HG03066 (cell line): ENCODE results near the gene OLA1.

Source experiments
- ATAC-seq: cut with Tn5 transposase; IDR thresholded peaks from one replicate; pipeline ENCODE4 v1.9.1; 2021; ENCODE audit warnings: low read depth; ENCODE audit not compliant: unreplicated experiment

The OLA1 gene

DNA sequence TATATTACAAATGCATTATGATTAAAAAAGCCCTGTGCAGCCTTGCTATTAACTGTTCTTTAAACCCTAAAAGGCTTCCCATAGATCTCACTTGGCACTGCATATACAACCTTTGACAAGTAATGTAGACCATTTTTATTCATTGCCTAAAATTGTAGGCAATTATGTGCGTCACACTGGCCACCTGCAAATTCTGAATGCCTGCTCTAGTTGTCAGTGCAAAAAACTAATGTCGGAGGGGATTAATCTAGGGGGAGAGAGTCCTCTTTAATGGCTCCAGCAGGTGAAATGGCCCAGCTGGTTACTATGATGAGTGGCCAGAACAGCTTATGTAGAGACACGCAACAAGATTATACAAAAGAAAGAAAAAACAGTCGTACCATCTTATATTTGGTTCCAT is 123.2 kb downstream of the OLA1 start:
- ATAC-seq: no peak

DNA sequence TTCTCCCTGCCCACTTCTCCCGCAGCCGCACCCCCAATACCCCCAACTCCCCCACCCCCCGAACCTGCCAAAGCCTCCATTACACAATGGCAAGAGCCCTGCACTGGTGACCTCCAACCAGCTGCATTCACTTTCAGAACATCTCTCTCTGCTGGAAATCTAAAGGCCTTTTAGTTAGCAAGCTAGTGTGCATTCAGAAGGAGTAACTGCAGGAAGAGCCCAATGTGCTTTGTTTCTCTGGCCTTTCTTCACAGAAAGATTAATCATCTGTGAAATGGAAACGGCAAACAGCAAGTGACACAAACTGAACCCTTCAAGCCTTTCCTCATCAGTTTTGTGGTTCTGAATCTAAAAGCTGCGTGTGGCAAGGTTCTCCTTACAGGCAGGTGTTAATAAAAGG is 124.2 kb downstream of the OLA1 start:
- no peak for ATAC-seq

DNA sequence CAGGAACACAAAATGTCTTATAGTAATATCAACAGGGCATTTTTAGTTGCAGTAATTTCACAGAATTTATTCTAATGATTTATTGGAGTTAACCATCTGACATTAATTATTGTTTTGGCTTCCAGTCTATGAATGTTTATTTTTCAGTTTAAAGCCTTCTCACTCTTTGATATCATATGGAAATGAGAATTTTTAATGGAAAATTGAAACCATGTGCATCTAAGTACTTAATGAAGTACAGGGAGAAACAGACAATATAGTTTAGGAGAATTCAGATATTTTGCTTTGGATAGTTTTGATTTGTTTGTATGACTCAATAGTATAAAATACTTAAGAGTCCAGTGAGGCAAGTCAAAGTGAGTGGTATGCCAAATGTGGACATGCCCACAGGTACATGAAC is 126.1 kb downstream of the OLA1 start:
- ATAC-seq: no peak

DNA sequence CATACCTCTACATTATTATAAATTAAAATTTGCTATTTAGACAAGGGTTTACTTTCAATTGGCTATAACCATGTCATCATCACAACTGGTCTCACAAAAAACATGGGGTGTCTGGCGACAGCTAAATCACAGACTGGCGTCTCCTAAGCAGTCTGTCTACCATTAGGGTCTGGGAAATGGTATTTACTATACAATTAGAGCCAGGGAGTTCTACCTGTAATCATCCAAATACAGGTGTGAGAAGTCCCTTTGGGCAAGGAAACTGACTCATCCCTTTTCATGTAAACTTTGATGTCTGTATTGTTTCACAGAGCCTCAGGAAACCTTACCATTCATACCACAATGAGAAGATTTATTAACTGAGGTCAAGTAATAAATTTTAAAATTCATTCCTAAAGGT is 126.7 kb downstream of the OLA1 start:
- no peak for ATAC-seq

DNA sequence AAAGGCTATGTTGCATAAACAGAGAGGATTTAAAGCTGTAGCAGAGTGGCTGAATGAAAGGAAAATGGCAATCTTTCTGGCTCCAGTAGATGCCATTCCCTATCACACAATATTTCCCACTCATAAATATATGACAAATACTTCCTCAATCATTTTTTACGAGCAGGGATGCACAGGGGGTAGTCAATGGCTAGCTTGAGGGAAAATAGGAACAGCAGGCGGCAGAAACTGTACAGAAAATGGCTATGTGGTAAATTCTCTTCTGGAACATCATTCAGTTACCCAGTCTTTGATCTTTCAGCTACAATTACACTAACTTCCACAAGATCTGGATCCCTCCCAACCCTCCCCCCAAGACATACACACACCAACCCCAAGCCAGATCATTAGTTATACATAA is 127.2 kb downstream of the OLA1 start:
- no peak for ATAC-seq

DNA sequence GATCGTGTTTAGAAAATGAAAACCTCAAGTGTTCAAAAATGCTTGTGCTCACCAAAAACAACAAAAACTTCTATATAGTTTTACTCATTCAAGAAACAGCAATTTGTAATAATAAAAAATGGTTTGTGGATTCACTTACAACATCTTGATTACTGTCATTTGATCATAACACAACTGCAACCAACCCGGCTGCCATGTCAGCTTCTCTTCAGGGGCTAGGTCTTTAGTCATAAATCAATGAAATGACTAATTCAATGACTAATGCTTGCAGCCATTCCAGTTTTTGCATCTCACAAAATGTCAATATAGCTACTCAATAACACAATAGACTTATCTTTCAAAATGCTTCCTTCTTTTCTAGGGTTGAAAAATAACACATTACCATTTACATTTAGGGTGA is 128.0 kb downstream of the OLA1 start:
- no peak for ATAC-seq

DNA sequence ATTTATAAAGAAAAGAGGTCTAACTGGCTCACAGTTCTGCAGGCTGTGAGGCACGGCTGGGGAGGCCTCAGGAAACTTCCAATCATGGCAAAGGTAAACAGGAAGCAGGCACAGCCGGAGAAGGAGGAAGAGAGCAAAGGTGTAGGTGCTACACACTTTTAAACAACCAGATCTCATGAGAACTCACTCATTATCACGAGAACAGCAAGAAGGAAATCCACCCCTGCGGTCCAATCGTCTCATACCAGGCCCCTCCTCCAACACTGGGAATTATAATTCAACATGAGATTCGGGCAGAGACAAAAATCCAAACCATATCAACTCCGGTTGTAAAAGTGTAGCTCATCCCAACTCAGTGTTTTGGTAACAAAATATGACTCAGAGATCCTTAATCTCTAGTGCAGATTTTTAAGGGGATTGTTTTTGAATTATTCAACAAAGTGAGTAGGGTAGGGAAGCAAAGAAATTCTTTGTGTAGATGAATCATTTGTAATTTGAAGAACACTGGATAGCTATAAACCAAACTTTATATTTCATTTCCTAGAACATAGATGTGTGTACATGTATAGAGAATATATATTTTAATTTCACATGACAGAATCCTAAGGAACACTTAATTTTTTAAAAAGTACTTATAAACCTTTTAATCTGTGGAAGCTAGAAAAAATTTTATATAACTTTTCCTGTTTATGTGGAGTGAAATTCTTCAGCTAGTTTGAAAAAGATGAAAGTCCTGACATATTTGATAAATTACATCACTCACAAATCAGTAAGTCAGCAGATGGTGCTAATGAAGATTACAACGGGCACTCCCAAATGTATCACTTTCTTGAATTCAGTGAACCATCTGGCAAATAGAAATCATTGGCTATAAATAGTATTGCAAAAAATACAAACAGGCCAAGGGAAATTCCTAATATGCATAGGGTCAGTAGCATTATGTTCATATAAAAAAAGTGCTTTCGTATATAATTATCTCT is 130.1 kb downstream of the OLA1 start:
- ATAC-seq: no peak

DNA sequence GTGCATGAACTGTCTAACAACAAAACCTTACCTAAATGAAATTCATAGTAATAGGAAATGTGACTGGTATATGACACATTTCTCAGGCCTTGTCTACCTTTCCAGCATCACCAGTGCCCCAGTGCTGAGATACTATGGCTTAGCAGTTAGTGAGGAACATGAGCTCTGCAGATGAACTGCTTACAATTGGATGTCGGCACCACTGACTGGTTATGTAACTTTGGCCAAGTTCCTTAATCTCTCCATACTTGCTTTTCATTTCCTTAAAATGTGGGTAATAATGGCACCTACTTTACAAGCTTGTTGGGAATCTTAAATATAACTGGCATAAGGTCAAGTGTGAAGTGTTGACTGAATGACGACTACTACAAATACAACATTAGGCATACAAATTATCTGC is 136.3 kb downstream of the OLA1 start:
- ATAC-seq: no peak

DNA sequence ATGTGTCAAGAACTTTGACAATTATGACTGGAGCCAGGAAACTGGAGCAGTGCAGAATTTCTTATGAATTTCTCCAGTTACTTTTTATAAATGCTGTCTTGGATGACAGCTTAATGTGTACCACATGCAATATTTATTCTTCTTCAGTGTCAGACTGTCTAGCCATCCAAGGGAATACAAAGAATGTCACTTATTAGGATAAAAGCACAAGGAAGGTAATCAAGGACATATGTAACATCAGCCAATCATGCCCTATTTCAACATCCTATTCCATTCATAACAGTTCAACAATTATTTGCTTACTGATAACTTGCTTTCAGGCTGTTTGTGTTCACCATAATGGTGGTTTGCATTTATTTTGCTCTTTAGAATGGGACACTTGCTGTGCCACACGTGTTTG is 139.8 kb downstream of the OLA1 start:
- ATAC-seq: no peak

DNA sequence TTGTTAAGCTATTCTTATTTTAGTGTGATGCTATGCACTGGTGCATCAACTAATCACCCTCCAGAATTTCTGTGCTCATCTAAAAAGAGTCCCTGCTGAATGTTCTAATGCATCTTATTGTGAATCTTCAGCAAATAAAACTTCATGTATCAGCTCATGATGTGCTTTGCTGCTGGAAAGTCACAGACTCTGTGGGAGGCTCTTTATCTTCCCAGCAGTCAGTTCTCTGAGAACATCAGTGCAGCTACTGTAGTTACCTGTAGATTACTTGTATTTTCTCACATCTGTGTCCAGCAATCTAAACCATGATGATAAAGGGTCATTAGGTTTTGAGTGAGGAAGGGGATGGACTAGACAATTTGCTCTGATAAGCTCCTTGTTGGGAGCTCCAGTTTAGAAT is 141.6 kb downstream of the OLA1 start:
- ATAC-seq: no peak

DNA sequence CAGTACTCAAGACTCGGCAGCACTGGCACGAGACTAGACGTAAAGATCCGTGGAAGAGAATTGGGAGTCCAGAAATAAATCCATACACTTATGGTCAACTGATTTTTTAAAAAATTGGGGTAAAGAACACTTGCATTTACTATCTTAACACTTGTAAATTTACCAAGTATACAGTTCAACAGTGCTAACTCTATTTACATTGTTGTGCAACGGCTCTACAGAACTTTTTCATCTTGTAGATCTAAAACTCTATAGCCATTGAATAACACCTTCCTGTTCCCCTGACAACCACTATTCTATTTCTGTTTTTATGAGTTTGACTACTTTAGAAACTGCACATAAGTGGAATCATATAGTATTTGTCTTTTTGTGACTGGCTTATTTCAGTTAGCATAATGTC is 153.8 kb downstream of the OLA1 start:
- no peak for ATAC-seq

DNA sequence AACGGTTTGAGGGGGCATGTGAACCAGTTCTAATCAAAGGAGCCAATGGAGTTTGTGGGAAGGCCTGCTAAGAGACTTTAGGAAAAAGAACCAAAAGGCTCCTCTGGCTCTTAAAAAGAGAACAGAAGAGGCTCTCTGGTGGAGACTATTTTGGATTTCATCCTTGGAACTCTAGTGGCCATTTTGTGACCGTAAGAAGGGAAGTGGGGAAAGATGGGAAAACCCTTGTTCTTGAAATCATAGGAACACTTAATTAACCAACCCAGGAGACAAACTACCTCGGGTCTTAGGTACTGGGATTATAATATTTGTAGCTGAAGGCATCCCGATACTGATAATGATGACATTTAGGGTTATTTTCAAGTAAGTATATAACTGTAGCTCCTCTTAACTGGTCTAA is 157.9 kb downstream of the OLA1 start:
- no peak for ATAC-seq

DNA sequence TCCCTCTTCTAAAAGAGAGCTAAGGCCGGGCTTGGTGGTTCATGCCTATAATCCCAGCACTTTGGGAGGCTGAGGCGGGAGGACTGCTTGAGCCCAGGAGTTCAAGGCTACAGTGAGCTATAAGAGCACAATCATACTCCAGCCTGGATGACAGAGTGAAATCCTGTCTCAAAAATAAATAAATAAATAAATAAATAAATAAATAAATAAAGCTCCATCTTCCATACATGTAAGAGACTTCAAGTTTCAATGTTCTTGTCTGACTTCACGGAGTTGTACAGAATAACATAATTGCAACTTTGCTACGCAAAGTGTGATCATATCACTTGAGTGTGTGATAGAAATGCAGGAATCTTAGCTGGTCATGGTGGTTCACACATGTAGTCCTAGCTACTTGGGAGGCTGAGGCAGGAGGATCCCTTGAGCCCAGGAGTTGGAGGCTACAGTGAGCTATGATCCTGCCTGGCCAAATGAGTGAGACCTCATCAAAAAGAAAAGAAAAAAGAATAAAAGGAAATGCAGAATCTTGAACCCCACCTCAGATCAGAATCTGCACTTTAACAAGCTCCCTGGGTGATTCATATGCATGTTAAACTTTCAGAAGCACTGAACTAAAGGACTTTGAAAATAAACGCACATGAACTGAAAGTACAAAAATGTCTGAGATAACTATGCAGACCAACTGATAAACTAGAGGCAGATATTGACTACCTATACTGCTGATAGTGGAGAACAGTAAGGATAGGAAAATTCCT is 159.4 kb downstream of the OLA1 start:
- no peak for ATAC-seq

DNA sequence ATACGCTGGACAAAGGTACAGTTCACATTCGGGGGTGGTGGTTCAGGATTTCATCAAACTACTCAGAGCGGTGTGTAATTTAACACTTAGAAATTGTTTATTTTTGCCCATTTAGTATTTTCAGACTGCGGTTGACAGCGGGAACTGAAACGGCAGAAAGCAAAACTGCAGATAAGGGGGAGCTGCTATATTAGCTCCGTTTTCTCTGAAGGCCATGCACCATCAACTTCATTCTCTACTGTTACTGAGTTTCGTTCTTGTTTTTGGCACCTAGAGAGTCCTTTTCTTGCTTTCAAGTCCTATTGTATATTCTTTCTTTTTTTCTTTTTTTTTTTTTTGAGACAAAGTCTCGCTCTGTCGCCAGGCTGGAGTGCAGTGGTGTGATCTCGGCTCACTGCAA is 161.6 kb downstream of the OLA1 start:
- ATAC-seq: peak; percentile 90

DNA sequence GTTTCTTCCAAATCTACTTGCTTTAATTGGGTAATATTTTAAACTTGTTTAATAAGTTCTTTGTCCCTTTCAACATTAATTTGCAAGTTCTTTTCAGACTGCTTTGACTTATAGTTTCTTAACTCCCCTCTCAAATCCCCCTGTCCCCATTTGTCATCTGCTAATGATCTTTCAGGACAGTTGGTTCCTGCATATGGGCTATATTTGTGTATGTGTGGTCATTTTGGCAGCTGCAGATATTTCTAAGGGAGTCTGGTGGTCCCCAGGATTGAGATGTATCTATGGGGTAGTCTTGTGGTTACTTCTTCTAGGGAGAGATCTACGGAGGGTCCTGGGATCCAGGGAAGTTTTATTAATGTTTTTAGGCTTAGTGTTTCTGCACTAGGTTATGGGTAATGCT is 162.6 kb downstream of the OLA1 start:
- no peak for ATAC-seq

DNA sequence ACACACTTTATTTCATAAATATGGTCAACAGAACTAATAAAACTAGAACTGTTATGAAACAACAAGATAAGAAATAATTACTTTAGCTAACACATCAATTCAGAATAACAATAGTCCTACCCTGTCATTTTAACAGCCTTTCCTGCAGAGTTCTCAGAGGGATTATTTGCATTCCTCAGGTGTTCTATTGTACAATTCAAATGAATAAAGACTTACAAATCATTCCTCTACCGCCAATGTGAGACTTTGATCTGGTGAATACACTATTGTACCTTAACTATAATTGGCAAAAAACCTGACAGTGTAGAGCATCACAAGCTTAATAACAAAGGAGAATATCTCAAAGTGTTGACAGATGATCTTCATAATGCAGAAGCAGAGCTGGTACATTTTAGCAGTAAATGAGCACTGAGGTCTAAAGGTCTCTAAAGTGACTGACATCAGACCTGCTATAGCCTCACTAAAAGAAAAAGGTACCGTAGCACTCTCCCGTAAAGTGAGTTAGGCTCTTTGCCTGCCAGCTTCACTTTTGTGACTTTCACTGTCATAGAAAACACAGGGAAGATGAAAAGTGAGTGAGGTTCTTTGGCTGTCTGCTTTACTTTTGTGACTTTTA is 164.4 kb downstream of the OLA1 start:
- ATAC-seq: no peak

DNA sequence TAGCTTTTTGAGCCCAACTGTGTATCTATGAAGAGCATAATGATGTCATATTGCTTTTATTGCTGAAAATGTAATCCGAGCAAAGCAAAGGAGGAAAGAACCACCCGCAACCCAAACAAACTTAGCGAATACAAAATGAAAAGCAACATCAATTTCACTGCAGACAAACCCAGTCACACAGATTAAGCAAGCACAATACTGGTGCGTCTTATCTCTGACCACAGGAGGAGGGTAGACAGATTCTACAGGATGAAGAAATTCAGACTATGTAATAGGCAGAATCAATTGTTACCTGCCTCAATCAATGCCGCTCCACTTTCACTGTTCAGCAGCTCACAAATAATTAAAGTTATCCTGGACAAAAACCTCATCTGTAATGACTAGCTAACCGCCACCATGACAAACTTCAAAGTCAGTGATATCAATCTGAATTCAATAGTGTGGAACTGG is 167.6 kb downstream of the OLA1 start:
- ATAC-seq: no peak

DNA sequence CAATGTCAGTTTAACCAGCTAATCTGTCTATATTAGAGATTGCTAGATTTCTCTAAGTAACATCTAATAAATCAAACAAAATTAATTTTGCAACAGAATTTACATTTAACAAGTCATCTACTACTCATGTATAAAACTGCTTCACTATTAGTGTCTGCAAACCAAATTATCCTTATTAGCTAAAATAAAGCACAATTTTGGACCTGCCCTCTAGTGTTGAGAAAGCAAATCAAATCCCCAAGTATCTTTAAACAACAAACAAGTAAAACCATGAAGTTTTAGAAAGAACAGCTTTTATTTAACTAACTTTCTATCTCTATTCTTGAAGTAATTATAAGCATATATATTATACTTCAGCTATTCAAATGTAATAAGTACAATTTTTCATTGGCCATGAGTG is 170.1 kb downstream of the OLA1 start:
- no peak for ATAC-seq

DNA sequence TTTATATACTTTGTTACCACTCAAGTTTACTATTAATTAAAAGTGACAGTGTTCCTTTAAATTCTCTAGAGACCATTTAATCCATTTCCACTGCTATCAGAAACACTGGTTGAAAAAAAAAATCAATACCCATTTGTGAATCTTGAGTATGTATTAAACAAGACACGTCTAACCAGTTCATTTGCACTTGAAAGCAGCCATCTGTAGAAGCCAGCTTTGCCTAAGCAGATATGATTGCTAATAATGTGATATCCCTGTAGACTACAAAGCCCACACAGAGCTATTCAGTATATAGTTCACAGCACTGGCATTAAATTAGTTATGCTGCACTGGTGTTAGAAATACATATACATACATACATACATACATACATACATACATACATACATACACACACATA is 171.4 kb downstream of the OLA1 start:
- no peak for ATAC-seq

DNA sequence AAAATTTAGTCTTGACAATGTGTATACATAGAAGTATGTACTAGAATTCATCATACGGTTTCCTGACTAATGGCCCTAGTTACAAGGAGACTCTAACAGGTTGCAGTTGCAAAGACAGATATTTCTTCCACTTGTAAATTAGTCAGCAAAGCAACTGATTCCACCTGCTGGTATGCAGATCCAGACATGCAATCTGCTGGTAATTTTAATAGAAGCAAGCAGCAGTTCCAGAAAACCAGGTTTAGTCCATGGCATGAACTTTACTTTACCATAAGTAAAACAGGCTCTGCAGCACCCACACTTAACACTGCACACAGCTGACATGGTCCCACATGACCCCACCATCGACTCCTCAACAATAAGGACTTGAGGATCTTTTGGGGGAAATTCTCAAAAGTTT is 172.3 kb downstream of the OLA1 start:
- no peak for ATAC-seq

DNA sequence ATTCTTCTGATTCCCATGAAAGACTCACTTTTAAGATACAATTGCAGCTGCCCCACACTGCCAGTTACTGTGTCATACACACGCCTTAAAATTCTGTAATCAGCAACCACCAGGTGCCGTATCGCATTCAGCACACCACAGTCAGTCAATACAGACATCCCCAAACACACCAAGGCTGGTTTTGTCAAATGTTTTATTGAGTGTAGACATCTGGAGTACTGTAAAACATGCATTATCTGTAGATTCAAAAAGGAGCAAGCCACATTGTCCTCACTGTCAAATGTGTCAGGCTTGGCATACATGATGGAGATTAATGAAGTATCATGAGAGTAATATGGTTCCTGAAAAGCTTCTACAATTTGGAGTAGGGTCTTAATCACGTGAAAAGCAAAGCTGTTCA is 173.5 kb downstream of the OLA1 start:
- no peak for ATAC-seq
